SH-SY5Y (cell line): ENCODE measurements around the gene PLOD2.

ENCODE experiments used
- GATA2 ChIP-seq: IDR thresholded peaks from 2 replicates; pipeline ENCODE4 v1.6.1; 2011; ENCODE audit warnings: mild to moderate bottlenecking, low read depth, low read length
- GATA3 ChIP-seq: IDR thresholded peaks from 2 replicates; pipeline ENCODE4 v1.6.1; 2011; ENCODE audit warnings: low read depth, mild to moderate bottlenecking, low read length, moderate library complexity

GRCh38 chr3:146111337-146111736 lies 49.6 kb downstream of the PLOD2 start:
- no peak for TF ChIP-seq GATA2
- no peak for TF ChIP-seq GATA3
